ENCODE data around the gene GALNT2.

The GALNT2 gene

DNA sequence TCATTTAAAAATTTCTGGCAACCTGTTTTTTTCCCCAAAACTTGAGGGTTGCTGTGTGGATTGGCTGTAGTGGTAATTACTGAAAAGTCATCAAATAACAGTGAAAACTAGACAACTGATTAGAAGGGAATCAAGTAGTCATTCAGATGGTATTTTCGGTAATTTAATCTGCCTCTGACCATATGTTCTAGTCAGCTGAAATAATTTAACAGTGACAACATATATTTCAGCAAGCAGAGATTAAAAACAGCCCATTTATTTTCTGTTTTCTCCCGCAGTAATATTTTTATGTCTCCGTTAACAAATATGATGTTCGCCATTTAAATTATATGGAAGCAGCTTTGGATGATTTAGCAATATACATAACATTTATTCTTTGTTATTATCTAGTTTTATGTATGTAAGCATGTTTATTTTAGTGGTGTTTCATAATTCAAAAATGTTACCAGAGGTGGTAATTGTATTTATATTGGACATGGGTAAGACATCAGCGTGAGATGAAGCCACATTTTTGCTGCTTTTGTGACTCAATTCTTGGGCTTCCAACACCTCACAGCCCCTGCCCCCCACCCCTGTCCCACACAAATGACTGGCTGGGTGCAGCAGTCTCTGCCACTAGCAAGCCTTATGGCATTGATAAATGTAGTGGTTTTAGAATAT is 104.4 kb downstream of the GALNT2 start:
- no peak for DNase-seq

DNA sequence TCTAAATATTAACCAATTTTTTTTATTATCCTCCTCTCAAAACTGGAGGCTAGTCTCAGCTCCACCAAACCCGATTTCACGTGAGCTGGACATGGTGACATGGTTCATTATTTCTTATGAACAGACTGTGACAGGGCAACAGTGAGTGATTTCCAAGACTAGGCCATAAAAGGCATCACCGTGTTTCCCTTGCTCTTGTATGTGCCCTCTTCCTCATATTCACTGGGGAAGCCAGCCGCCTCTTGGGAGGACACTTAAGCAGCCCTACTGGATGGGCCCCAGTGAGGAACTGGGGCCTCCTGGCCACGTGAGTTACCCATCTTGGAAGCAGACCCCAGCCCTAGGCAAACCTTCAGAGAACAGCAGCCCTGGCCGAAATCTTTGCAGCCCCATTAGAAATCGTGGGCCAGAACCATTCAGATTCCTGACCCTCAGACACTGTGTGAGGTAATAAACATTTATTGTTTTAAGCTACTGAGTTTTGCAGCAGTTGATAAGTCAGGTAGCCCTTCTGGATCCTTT is 105.0 kb downstream of the GALNT2 start:
- DNase-seq = no peak

GRCh38 chr1:230173187-230173975 is 106.3 kb downstream of the GALNT2 start:
- no peak for DNase-seq

- DNase-seq = no peak
These were observed 107.0 kb downstream of the GALNT2 start for GRCh38 chr1:230174041-230174440.

GRCh38 chr1:230174471-230175162 is 107.6 kb downstream of the GALNT2 start:
- DNase-seq = no peak

DNA sequence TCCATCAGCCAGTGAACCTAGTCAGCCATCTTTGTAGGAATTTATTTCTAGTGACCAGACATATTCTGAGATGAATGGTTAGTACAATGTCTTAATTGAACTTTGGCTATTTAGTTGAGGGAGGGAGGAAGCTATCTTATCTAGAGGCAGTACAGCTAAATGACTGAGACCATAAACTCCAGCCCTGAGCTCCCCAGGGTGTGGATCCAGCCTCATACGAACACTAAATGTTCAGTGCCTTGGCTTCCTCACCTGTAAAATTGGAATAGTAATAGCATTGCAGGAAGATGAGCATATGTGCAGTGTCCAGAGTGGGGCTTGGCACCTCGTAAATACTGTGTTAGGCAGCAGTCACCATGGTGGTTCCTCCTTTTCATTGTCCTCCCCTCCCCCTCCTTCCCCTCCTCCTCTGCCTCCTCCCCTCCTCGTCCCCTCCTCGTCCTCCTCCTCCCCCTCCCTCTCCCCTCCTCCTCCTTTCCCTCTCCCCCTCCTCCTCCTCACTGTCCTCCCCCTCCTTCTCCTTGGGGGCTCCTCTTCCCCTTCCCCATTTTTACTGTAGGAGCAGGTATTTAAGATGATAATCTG is 108.2 kb downstream of the GALNT2 start:
- DNase-seq = no peak

DNA sequence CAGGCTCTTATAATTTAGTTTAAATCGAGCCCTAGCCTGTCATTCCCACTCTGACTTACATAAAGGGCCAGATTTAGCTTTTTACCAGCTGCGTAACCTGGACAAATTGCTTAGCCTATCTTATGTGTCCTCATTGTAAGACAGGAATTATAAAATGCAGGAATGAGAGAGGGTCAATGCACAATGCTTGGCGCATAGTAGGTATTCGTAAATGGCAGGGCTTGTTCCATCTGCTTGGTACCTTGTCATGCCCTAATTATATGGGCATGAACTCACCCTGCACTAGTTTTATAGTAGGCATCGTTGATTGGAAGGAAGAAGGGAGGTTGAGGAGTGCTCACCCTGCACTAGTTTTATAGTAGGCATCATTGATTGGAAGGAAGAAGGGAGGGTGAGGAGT is 108.8 kb downstream of the GALNT2 start:
- no peak for DNase-seq

- DNase-seq = no peak
These were observed 109.3 kb downstream of the GALNT2 start for GRCh38 chr1:230176326-230176725.

- no peak for DNase-seq
These were observed 109.9 kb downstream of the GALNT2 start for GRCh38 chr1:230176871-230177411.

DNA sequence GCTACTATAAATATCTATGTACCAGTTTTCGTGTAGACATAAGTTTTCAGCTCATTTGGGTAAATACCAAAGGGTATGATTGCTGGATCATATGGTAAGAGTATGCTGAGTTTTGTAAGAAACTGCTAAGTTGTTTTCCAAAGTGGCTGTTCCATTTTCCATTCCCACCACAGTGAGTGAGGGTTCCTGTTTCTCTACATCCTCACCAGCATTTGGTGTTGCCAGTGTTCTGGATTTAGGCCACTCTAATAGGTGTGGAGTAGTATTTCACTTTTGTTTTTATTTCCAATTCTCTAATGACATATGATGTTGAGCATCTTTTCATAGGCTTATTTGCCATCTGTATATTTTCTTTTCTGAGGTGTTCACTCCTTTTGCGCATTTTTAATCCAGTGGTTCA is 112.2 kb downstream of the GALNT2 start:
- DNase-seq = no peak

DNA sequence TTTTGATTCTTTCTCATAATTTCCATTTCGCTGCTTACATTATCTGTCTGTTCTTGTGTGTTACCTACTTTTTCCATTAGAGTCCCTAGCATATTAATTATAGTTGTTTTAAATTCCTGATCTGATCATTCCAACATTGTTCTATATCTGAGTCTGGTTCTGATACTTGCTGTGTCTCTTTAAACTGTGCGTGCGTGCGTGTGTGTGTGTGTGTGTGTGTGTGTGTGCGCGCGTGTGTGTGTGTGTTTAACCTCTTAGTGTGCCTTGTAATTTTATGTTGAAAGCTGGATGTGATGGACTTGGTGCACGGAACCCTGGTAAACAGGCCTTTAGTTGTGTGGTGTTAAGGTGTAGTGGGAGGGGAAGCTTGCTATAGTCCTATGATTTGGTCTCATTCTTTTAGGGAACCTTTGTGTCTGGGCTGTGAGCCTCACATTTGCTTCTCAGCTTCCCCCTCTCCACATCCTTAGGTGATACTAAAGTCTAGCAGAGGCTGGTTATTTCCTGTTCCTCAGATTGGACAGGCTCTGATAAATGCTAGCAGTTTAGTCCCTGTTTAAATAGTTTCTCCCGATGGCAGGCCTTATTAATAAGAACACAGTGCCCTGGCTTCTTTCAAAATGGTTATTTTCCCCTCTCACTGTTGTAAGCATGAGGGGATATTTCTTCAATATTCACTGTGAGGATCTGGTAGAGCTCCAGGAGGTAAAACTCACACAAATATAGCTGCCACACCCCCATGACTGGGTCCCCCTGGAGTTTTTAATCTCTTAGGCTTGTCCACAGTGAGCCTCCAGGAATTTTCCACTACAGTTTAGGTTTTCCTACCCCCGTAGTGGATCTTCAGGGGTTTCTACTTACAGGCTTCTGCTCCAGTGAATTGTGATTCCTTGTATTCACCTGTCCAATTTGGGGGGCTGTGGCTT is 118.3 kb downstream of the GALNT2 start:
- no peak for DNase-seq

DNA sequence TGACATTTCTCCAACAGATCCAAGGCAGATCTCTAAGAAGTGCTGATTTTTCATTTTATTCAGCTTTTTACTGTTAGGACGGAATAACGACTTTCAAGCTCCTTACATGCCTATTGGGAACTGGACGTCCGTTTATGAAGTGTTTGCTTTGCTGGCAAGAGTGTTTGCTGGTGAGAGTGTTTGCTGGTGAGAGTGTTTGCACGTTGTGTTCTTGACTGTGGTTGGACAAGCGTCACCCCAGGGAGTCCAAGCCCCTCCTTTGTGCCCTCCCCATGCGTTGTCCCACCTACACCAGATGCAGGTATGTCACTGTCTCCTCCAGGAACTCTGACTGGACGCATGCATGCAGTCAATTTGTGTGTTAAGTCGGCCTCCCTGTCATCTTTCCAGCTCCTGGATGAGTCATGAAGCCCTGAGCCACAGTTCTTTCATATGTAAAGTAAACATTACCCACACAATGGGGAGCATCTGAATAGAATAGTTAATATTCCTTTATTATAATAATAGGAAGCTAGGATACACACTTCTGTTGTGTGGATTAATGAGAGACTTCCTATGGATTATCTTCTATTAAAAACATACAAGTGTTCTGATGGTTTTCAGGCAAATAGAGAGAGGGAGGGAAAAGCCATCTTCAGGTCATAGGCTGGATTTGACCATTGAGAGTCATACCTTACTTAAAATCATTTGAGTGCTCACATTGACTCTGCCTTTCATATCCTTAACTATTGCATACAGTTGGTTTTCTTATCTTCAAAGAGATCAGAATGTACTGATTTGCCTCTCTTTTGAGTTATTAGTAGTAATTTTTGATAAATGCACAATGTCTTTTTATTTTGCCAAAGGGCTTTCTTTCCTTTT is 119.2 kb downstream of the GALNT2 start:
- DNase-seq = no peak

DNA sequence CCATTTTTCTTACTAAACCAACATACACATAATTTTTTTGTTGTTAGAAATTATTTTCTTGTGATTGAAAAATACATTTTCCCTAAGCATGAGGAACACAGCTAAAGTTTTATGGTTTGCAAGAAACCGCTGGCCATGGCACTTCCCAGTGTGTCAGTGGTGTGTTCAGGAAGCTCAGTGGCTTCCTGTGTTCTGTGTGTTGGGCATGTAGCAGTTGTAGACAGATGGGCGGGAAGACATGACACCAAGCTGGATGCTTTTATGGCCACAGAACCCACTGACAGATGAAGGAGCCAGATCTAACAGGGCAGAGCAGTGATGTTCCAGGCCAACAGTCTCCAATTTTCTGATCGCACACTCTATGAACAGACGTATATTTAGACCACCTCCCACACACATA is 119.8 kb downstream of the GALNT2 start:
- DNase-seq = no peak

DNA sequence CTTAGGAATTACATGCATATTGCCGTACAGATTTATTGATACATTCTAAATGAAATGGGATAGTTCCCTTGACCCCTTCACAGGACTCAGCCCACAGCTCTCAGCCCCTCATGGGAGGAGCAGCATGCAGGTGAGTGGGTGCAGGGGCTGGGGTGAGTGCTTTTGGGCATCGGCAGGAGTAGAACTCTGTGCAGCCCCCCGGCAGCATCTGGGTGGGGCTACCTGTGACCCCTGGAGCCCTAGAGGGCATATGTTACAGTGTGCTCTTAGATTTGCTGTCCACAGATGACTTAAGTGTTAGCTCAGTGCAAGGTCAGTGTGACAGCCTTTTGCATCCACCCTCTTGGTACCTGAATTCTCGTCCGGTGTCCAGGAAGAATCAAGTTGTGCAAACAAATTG is 120.3 kb downstream of the GALNT2 start:
- DNase-seq = no peak

- no peak for DNase-seq
These were observed 121.8 kb downstream of the GALNT2 start for GRCh38 chr1:230188826-230189225.

GRCh38 chr1:230189341-230189740 is 122.3 kb downstream of the GALNT2 start:
- no peak for DNase-seq

GRCh38 chr1:230189824-230190223 is 122.8 kb downstream of the GALNT2 start:
- DNase-seq = no peak

DNA sequence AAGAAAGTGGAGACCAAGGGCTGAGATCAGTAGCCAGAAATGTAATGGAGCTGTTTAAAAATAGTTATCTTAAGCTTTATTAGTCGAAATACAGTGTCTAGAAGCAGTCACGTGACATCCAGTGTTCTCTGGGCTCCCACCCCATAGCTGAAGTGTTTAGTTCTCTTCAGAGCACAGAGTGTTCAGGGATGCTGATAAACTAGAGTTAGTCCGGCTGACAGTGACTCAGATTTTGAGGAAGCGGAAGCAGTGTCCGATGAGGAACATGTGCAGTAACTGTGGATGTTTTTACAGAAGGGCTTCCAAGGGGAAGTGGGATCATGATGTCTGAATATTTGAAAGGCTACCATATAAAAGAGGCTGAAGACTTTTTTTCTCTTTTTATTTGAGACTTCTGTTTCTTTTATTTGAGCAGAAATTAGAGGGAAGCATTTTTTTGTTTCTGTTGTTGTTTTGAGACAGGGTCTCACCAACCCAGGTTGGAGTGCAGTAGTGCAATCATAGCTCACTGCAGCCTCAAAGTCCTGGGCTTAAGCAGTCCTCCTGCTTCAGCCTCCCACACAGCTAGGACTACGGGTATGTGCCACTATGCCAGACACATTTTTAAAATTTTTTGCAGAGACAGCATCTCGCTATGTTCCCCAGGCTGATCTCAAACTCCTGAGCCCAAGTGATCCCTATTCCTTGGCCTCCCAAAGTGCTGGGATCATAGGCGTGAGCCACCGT is 124.2 kb downstream of the GALNT2 start:
- no peak for DNase-seq

- DNase-seq = no peak
These were observed 124.8 kb downstream of the GALNT2 start for GRCh38 chr1:230191855-230192254.

- DNase-seq = no peak
These were observed 127.5 kb downstream of the GALNT2 start for GRCh38 chr1:230194525-230194924.
